Adrenal gland (tissue), 12 donors: ENCODE data around the gene RSAD2. TPM values are rescaled to one million over a fixed set of nuclear protein-coding genes. Genes with fewer than 3 reads are reported as not detected.

Experiments
- DNase-seq, 7 donors: peaks; one replicate each; pipeline ENCODE4 v3.0.0-alpha.2; 2019 to 2020
- H3K27ac ChIP-seq, 5 donors: fragments of 200-600 bp; sonication (generic) in 4 of 5; 1 replicate in 3 of 5; 2 replicates in 2 of 5; pipeline versions ENCODE4 v1.5.1 to v1.8.0; 2016 to 2020; ENCODE audit warnings: mild to moderate bottlenecking in 1 of 5
- H3K27me3 ChIP-seq: fragments of 200-600 bp; 2 replicates; pipeline ENCODE4 v1.8.0; 2021
- H3K36me3 ChIP-seq, 2 donors: fragments of 200-600 bp; replicated peaks in 1 of 2; 1 replicate in 1 of 2; 2 replicates in 1 of 2; pipeline versions ENCODE4 v1.5.1 to v1.8.0; 2018 to 2022
- H3K4me1 ChIP-seq, 2 donors: fragments of 200-600 bp; replicated peaks in 1 of 2; 1 replicate in 1 of 2; 2 replicates in 1 of 2; pipeline versions ENCODE4 v1.5.1 to v1.8.0; 2018 to 2021
- H3K4me3 ChIP-seq, 4 donors: fragments of 200-600 bp; sonication (generic) in 3 of 4; one replicate each; pipeline ENCODE4 v1.5.1; 2016 to 2018
- H3K9me3 ChIP-seq, 3 donors: fragments of 200-600 bp; sonication (generic) in 1 of 3; replicated peaks in 1 of 3; 1 replicate in 2 of 3; 2 replicates in 1 of 3; pipeline versions ENCODE4 v1.5.1 to v1.8.0; 2016 to 2021
- CTCF ChIP-seq, 6 experiments: fragments of 450-650 bp in 4 of 6; fragments of 200-600 bp in 2 of 6; sonication (generic) in 1 of 6; IDR thresholded peaks; 1 replicate in 5 of 6; 2 replicates in 1 of 6; pipeline versions ENCODE4 v1.5.1 to v1.8.0; 2016 to 2021; ENCODE audit warnings: antibody characterized with exemption in 6 of 6, mild to moderate bottlenecking in 2 of 6, moderate library complexity in 1 of 6
- POLR2A ChIP-seq, 2 donors: fragments of 450-650 bp; IDR thresholded peaks; one replicate each; pipeline ENCODE4 v1.6.1; 2017; ENCODE audit warnings: antibody characterized with exemption in 2 of 2, mild to moderate bottlenecking in 2 of 2, moderate library complexity in 1 of 2
- WGBS, 4 donors: extraction: QIAGEN DNeasy Blood & Tissue Kit in 2 of 4; methylation state at CpG; one replicate each; pipeline versions ENCODE4 v1.1.5 to v1.1.7; 2013 to 2017; 5-methylcytosine and 5-hydroxymethylcytosine counted together
- intact Hi-C, 2 donors: fragments of 100-400 bp; cut with DNase I; formaldehyde crosslinking; loops; one replicate each; pipeline versions ENCODE4 v1.14.1 to v1.15.0; 2022 to 2023
- polyA plus RNA-seq, 3 donors: library from polyadenylated mRNA; stranded (reverse); fragments of 200-250 nt in 2 of 3; fragments of 350-450 nt in 1 of 3; fragmentation: Illumina TruSeq in 1 of 3; extraction: RNeasy Lipid Tissue Mini Kit (QIAGEN cat#74804) in 1 of 3; gene quantifications; one replicate each; pipeline ENCODE4 v1.2.3, GENCODE V29; 2013 to 2014
- total RNA-seq, 9 donors: library from RNA; depleted of rRNA in 4 of 9; stranded (reverse); fragments of >200 nt in 4 of 9; fragments of 120-200 nt in 1 of 9; fragmentation: NEBNext Ultra II Directional in 1 of 9; extraction: Animal tissue kit (Norgen Biotek cat#: 25700) in 1 of 9; gene quantifications; one replicate each; pipeline versions ENCODE4 v1.1.0 to v1.2.4, GENCODE V29; 2013 to 2023
- donor health status: healthy with polysubstance abuse.
- donor health status: Bipolar disorder and iron deficiency.
- donor health status: DM: yes; HTN: yes; CAD: no.
- donor health status: DM: no; HTN: no; CAD: no.
- donor health status: DM: no; HTN: no; CAD: no.
- donor health status: DM: yes; HTN: yes; CAD: no.

RSAD2 gene
- total and polyA plus RNA-seq, 12 donors, result 1.2 to 11.5 (median 4.1) TPM

GRCh38 chr2:6922201-6922656, 44.7 kb downstream of the RSAD2 start:
- no peaks in the 10 kb centered on the region for H3K9me3 ChIP-seq
- TF ChIP-seq CTCF (IDR thresholded peaks at IDR 0.05) (peak in 1 of 6 experiments; percentile 29), POLR2A (IDR thresholded peaks at IDR 0.05) (no peak)
- H3K27me3 ChIP-seq, result no peaks in the 10 kb centered on the region
- H3K4me1 ChIP-seq, result peaks cover 49 to 74% of the 10 kb centered on the region in 2 donors
- WGBS, 4 donors, result 61 to 78% (median 64%) methylated on average over 8 of the region's 8 CpGs
- no peaks in the 10 kb centered on the region for H3K36me3 ChIP-seq
- no peak overlapping the region for H3K4me3 ChIP-seq
- DNase-seq, result no peak
- peak overlapping the region in 1 of 5 donors; percentile 63 for H3K27ac ChIP-seq
- intact Hi-C loops, result loop anchor here in 1 of 2 donors (5.0 kb wide), 1 partner anchor 100 kb away; no protein-coding TSS in a partner anchor

- H3K9me3 ChIP-seq, result no peaks in the 10 kb centered on the region
- 86 to 88% (median 87%) methylated on average over 10 of the region's 10 CpGs for WGBS, 4 donors
- no peak for DNase-seq
- H3K4me1 ChIP-seq, result peaks cover 54 to 84% of the 10 kb centered on the region in 2 donors
- H3K36me3 ChIP-seq, result no peaks in the 10 kb centered on the region
- intact Hi-C loops, result loop anchor here in 1 of 2 donors (5.0 kb wide), 1 partner anchor 99 kb away; no protein-coding TSS in a partner anchor
- no peaks in the 10 kb centered on the region for H3K27me3 ChIP-seq
- H3K27ac ChIP-seq, result peak overlapping the region in 1 of 5 donors; percentile 29
- no peak for TF ChIP-seq POLR2A (IDR thresholded peaks at IDR 0.05)
- no peak for TF ChIP-seq CTCF (IDR thresholded peaks at IDR 0.05)
- no peak overlapping the region for H3K4me3 ChIP-seq
These were observed 45.7 kb downstream of the RSAD2 start for GRCh38 chr2:6923319-6923718.

- Histone ChIP-seq H3K4me1 (peaks cover 57 to 87% of the 10 kb centered on the region in 2 donors), H3K9me3 (no peaks in the 10 kb centered on the region), H3K36me3 (no peaks in the 10 kb centered on the region), H3K27me3 (no peaks in the 10 kb centered on the region), H3K4me3 (no peak overlapping the region), H3K27ac (peak overlapping the region in 3 of 5 donors; percentile 22 to 77 (median 72))
- TF ChIP-seq POLR2A (IDR thresholded peaks at IDR 0.05) (no peak), CTCF (IDR thresholded peaks at IDR 0.05) (no peak)
- WGBS, 4 donors, result 91 to 94% (median 93%) methylated on average over 18 to 19 of the region's 19 CpGs
- DNase-seq, result no peak
- intact Hi-C loops, result loop anchor here in 1 of 2 donors (5.0 kb wide), 1 partner anchor 98 kb away; no protein-coding TSS in a partner anchor
These were observed 46.7 kb downstream of the RSAD2 start for GRCh38 chr2:6924101-6924923.

GRCh38 chr2:6924924-6925409, 47.4 kb downstream of the RSAD2 start:
- H3K4me3 ChIP-seq, result no peak overlapping the region
- H3K9me3 ChIP-seq, result no peaks in the 10 kb centered on the region
- intact Hi-C loops, result loop anchor here in 1 of 2 donors (5.0 kb wide), 1 partner anchor 97 kb away; no protein-coding TSS in a partner anchor
- H3K27me3 ChIP-seq, result no peaks in the 10 kb centered on the region
- H3K4me1 ChIP-seq, result peaks cover 64 to 87% of the 10 kb centered on the region in 2 donors
- TF ChIP-seq POLR2A (IDR thresholded peaks at IDR 0.05) (no peak), CTCF (IDR thresholded peaks at IDR 0.05) (no peak)
- H3K36me3 ChIP-seq, result no peaks in the 10 kb centered on the region
- peak overlapping the region in 3 of 5 donors; percentile 22 to 77 (median 72) for H3K27ac ChIP-seq
- DNase-seq, result no peak
- 38 to 54% (median 46%) methylated on average over 7 of the region's 7 CpGs for WGBS, 4 donors
